ENCODE results near the gene IRX2.

IRX2 gene

GRCh38 chr5:2779459-2779858 is 28.0 kb upstream of the IRX2 start:
- Histone ChIP-seq H3K4me2 (ENCODE audit: low read depth, low read length) (no peak overlapping the region), H3K9me3 (replicated peaks; ENCODE audit: insufficient read depth, low read length) (no peaks in the 10 kb centered on the region; the same call in 1 of the 2 replicates), H3K27ac (ENCODE audit: low read length) (no peak overlapping the region), H3K4me3 (ENCODE audit: low read length) (no peak overlapping the region), H2AFZ (ENCODE audit: low read length) (no peak overlapping the region), H3K9me2 (replicated peaks; ENCODE audit: insufficient read depth, low read length) (no peaks in the 10 kb centered on the region), H4K20me1 (ENCODE audit: insufficient read depth, low read length) (no peaks in the 10 kb centered on the region), H3K27me3 (replicated peaks; ENCODE audit: insufficient read depth, low read length) (no peaks in the 10 kb centered on the region; the same call in 1 of the 2 replicates), H3K79me2 (ENCODE audit: low read length) (no peaks in the 10 kb centered on the region), H3F3A (ENCODE audit: insufficient read depth, low read length) (peaks cover 18% of the 10 kb centered on the region), H3K36me3 (replicated peaks; ENCODE audit: insufficient read depth, low read length) (no peaks in the 10 kb centered on the region), H3K9ac (ENCODE audit: low read length) (no peak overlapping the region), H3K4me1 (ENCODE audit: low read length) (peaks cover 32% of the 10 kb centered on the region)
- no peak for DNase-seq
- TF ChIP-seq EZH2phosphoT487 (IDR thresholded peaks at IDR 0.05; ENCODE audit: low read length): no peak
- TF ChIP-seq CTCF (IDR thresholded peaks at IDR 0.05; ENCODE audit: low read length): no peak
- no peak for TF ChIP-seq EZH2 (optimal IDR thresholded peaks at IDR 0.05; ENCODE audit: low read depth, low read length)

GRCh38 chr5:2776337-2777302 is 25.1 kb upstream of the IRX2 start:
- Histone ChIP-seq H3K9me2 (replicated peaks; ENCODE audit: insufficient read depth, low read length) (no peaks in the 10 kb centered on the region), H3F3A (ENCODE audit: insufficient read depth, low read length) (peaks cover 18% of the 10 kb centered on the region), H3K36me3 (replicated peaks; ENCODE audit: insufficient read depth, low read length) (no peaks in the 10 kb centered on the region), H3K4me2 (ENCODE audit: low read depth, low read length) (peak overlapping the region; percentile 39; the same call in 1 of the 2 replicates), H3K4me3 (ENCODE audit: low read length) (0 out of 2 replicates have a peak overlapping the region, but pooled peaks have one; percentile 7), H3K4me1 (ENCODE audit: low read length) (peaks cover 31% of the 10 kb centered on the region), H3K79me2 (ENCODE audit: low read length) (no peaks in the 10 kb centered on the region), H2AFZ (ENCODE audit: low read length) (peak overlapping the region; percentile 64), H4K20me1 (ENCODE audit: insufficient read depth, low read length) (no peaks in the 10 kb centered on the region), H3K9me3 (replicated peaks; ENCODE audit: insufficient read depth, low read length) (no peaks in the 10 kb centered on the region; the same call in 1 of the 2 replicates), H3K27ac (ENCODE audit: low read length) (peak overlapping the region; percentile 83), H3K9ac (ENCODE audit: low read length) (no peak overlapping the region), H3K27me3 (replicated peaks; ENCODE audit: insufficient read depth, low read length) (no peaks in the 10 kb centered on the region; the same call in 1 of the 2 replicates)
- DNase-seq: peak; percentile 87
- TF ChIP-seq EZH2phosphoT487 (IDR thresholded peaks at IDR 0.05; ENCODE audit: low read length) (no peak), EZH2 (optimal IDR thresholded peaks at IDR 0.05; ENCODE audit: low read depth, low read length) (no peak), CTCF (IDR thresholded peaks at IDR 0.05; ENCODE audit: low read length) (no peak)

GRCh38 chr5:2773327-2773726 is 21.9 kb upstream of the IRX2 start:
- Histone ChIP-seq H2AFZ (ENCODE audit: low read length) (no peak overlapping the region), H3K9me3 (replicated peaks; ENCODE audit: insufficient read depth, low read length) (no peaks in the 10 kb centered on the region; the same call in 1 of the 2 replicates), H3K4me1 (ENCODE audit: low read length) (peaks cover 18% of the 10 kb centered on the region)

More at GRCh38 chr5:2773327-2773726, 21.9 kb upstream of the IRX2 start:
- no peaks in the 10 kb centered on the region for H3K36me3 ChIP-seq (replicated peaks; ENCODE audit: insufficient read depth, low read length)
- no peak for TF ChIP-seq CTCF (IDR thresholded peaks at IDR 0.05; ENCODE audit: low read length)
- no peak for TF ChIP-seq EZH2 (optimal IDR thresholded peaks at IDR 0.05; ENCODE audit: low read depth, low read length)
- TF ChIP-seq EZH2phosphoT487 (IDR thresholded peaks at IDR 0.05; ENCODE audit: low read length): no peak
- peaks cover 15% of the 10 kb centered on the region for H3F3A ChIP-seq (ENCODE audit: insufficient read depth, low read length)
- no peak overlapping the region for H3K9ac ChIP-seq (ENCODE audit: low read length)
- H4K20me1 ChIP-seq (ENCODE audit: insufficient read depth, low read length): no peaks in the 10 kb centered on the region
- no peak for DNase-seq
- no peak overlapping the region for H3K4me3 ChIP-seq (ENCODE audit: low read length)
- H3K9me2 ChIP-seq (replicated peaks; ENCODE audit: insufficient read depth, low read length): no peaks in the 10 kb centered on the region
- no peaks in the 10 kb centered on the region for H3K79me2 ChIP-seq (ENCODE audit: low read length)
- H3K4me2 ChIP-seq (ENCODE audit: low read depth, low read length): no peak overlapping the region
- no peak overlapping the region for H3K27ac ChIP-seq (ENCODE audit: low read length)
- H3K27me3 ChIP-seq (replicated peaks; ENCODE audit: insufficient read depth, low read length): no peaks in the 10 kb centered on the region; the same call in 1 of the 2 replicates
